Kidney epithelial cell (primary cell): ENCODE data around the gene WWC2. TPM values are rescaled to one million over a fixed set of nuclear protein-coding genes. Genes with fewer than 3 reads are reported as not detected.

ENCODE experiments used
- DNase-seq: peaks from one replicate; pipeline ENCODE4 v3.0.0-alpha.2; 2010; ENCODE audit warnings: low read depth
- H3K27me3 ChIP-seq: 2 replicates; pipeline ENCODE4 v1.6.0; 2011; ENCODE audit warnings: low read length; ENCODE audit not compliant: control insufficient read depth, insufficient read depth
- H3K36me3 ChIP-seq: 2 replicates; pipeline ENCODE4 v1.5.1; 2011; ENCODE audit warnings: low read length; ENCODE audit not compliant: control insufficient read depth, insufficient read depth
- H3K4me3 ChIP-seq: 2 replicates; pipeline ENCODE4 v1.5.1; 2011; ENCODE audit warnings: low read depth, mild to moderate bottlenecking, control low read depth, low read length
- CTCF ChIP-seq: IDR thresholded peaks from 2 replicates; pipeline ENCODE4 v1.5.1; 2011; ENCODE audit warnings: mild to moderate bottlenecking, moderate library complexity, low read length, control low read depth, inconsistent platforms; ENCODE audit not compliant: insufficient read depth, poor library complexity, severe bottlenecking
- total RNA-seq: library from RNA; depleted of rRNA; stranded (reverse); fragments of >200 nt; gene quantifications from 2 replicates; pipeline ENCODE4 v1.2.3, GENCODE V29; 2015

The WWC2 gene
- total RNA-seq, 1 donor from 2014 or later = 29.0 TPM

GRCh38 chr4:183161630-183162029 is 62.6 kb downstream of the WWC2 start:
- no peak for TF ChIP-seq CTCF
- no peaks in the 10 kb centered on the region for H3K36me3 ChIP-seq
- no peak for DNase-seq
- no peak overlapping the region for H3K4me3 ChIP-seq
- no peaks in the 10 kb centered on the region for H3K27me3 ChIP-seq

DNA sequence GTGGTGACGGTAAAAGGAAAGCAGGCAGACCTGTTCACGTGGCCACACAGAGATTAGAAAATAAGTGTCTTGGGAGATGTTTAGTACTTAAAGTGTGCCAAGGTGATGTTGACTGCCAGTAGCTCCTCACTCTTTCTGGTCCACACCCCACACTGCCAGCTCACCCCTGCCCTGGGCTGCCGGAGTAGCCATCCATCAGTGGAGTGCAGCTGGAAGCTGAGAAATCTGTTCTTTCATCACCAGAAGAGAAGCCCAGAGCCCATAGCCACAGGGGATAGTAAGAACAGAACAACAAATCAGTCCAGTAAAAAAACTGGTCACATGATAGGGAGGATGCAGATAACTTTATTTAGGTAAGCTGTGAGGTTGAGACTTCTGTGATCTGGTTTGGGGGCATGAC is 64.1 kb downstream of the WWC2 start:
- H3K36me3 ChIP-seq = no peaks in the 10 kb centered on the region
- no peak for DNase-seq
- no peak overlapping the region for H3K4me3 ChIP-seq

GRCh38 chr4:183164963-183165362 is 65.9 kb downstream of the WWC2 start:
- no peaks in the 10 kb centered on the region for H3K36me3 ChIP-seq
- no peak for DNase-seq
- TF ChIP-seq CTCF = no peak
- no peaks in the 10 kb centered on the region for H3K27me3 ChIP-seq
- no peak overlapping the region for H3K4me3 ChIP-seq

More for the DNA sequence above, 64.1 kb downstream of the WWC2 start:
- TF ChIP-seq CTCF = no peak
- no peaks in the 10 kb centered on the region for H3K27me3 ChIP-seq

DNA sequence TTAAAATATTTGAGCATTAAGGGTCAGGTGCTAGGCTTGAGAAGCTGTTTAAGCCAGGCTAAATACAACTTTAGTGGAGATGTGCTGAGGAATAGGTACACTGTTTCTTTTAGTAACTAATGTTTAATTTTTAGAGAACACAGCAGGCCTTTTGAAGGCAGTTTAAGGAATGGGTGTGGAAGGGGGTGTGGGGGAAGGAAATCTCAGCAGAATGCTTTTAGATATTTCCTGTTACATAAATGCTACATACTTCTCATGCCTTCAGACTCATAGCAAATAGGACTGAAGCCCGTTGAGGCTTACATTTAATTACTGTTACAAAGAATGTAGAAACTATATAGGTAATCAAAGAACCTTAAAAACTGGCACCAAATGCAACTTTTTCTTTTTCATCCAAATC is 66.3 kb downstream of the WWC2 start:
- no peak for TF ChIP-seq CTCF
- Histone ChIP-seq H3K36me3 (no peaks in the 10 kb centered on the region), H3K27me3 (no peaks in the 10 kb centered on the region), H3K4me3 (no peak overlapping the region)
- no peak for DNase-seq

GRCh38 chr4:183170894-183171293 is 71.8 kb downstream of the WWC2 start:
- no peaks in the 10 kb centered on the region for H3K27me3 ChIP-seq
- H3K36me3 ChIP-seq = no peaks in the 10 kb centered on the region
- DNase-seq = no peak
- no peak for TF ChIP-seq CTCF
- H3K4me3 ChIP-seq = no peak overlapping the region

DNA sequence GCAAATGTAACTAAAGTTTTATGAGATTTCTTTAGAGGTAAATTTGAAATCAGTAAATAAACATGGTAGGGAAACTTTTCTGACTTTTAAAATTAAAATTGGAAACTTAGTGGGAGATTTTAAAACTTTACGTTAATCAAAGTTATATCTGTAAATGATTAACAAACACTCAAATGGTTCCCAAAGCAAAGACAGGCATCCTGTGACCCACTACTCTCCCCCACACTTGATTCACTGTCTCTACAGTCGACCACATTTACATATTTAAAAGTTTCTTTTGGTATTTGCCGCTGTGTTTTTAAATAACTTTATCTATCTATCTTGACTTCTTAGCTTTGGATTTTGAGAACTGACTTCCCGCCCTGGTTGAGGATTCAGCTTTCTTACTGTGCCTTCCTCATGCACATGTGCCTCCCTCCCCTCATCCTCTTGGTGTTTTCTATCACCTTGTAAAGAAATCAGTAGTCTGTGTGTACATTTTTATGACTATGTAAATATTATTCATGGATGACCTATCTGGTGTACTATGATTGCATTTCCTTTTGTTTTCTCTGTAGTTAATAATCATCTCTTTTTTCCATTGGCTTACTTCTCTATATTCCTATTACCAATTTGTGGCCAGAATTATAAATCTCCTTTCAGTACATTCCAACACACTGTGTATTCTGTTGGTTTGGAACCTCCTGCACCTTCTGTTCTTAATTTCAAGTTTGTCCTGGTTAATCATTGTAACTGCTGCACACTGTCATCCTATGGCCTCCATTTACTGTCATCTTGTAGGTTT is 72.6 kb downstream of the WWC2 start:
- DNase-seq = no peak
- TF ChIP-seq CTCF = no peak
- no peaks in the 10 kb centered on the region for H3K27me3 ChIP-seq
- no peak overlapping the region for H3K4me3 ChIP-seq
- H3K36me3 ChIP-seq = no peaks in the 10 kb centered on the region
